ENCODE data around the gene DDX25. TPM values are rescaled to one million over a fixed set of nuclear protein-coding genes. Genes with fewer than 3 reads are reported as not detected.

The DDX25 gene
- total and polyA plus RNA-seq, 4 donors, result 0.14 to 0.37 (median 0.17) TPM

GRCh38 chr11:125926682-125927081 is 22.4 kb downstream of the DDX25 start:
- TF ChIP-seq CTCF (IDR thresholded peaks at IDR 0.05; ENCODE audit: control extremely low read depth, extremely low read depth), result no peak
- Histone ChIP-seq H3K9me3 (ENCODE audit: control insufficient read depth in 4 of 4, insufficient read depth in 3 of 4, low read length in 3 of 4) (no peaks in the 10 kb centered on the region), H3K36me3 (ENCODE audit: control insufficient read depth in 4 of 4, insufficient read depth in 4 of 4, low read length in 4 of 4) (no peaks in the 10 kb centered on the region), H3K9ac (ENCODE audit: insufficient read depth in 1 of 2, low read length in 2 of 2) (no peak overlapping the region), H3K27me3 (ENCODE audit: control insufficient read depth in 3 of 3, insufficient read depth in 3 of 3, low read length in 2 of 3) (no peaks in the 10 kb centered on the region), H3K4me1 (ENCODE audit: control insufficient read depth in 5 of 5, insufficient read depth in 5 of 5, low read length in 5 of 5) (peaks cover 0 to 10% (median 0%) of the 10 kb centered on the region in 5 donors), H3K27ac (ENCODE audit: low read depth in 1 of 2, low read length in 1 of 2) (no peak overlapping the region), H3K4me3 (no peak overlapping the region)
- ATAC-seq (ENCODE audit: insufficient read depth, low FRiP score), result no peak
- 91 to 92% methylated on average over 12 of the region's 12 CpGs for WGBS, 2 donors
- no peak for DNase-seq

DNA sequence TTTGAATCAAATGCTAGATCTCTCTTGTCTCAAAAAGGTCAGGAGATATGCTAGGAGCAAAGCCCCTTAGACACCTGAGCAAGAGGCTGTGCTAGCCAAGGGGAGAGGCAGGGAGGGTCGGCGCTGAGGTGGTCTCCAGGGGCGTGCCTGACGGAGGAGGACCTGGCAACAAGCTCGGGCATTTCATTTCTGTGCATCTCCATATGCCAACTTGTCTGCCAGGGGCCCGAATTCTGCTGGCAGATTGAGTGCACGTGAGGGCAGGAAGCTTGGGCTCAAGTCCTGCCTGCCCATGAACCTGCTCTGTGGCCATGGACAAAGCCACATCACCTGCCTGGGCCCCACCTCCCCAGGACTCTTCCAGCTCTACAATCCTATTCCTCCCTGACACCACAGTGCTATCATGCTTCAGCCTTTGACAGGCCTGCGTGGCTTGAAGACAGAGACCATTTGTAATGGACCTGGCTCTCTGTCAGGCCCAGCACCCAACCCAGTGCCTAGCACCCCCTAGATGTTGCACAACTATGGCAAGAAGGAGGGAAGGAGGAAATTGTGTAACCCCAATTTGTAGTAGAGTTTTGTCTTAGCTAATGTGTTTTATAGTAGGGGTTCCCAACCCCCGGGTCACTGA is 25.3 kb downstream of the DDX25 start:
- H3K36me3 ChIP-seq (ENCODE audit: control insufficient read depth in 4 of 4, insufficient read depth in 4 of 4, low read length in 4 of 4), result no peaks in the 10 kb centered on the region
- H3K9me3 ChIP-seq (ENCODE audit: control insufficient read depth in 4 of 4, insufficient read depth in 3 of 4, low read length in 3 of 4), result no peaks in the 10 kb centered on the region
- no peak overlapping the region for H3K4me3 ChIP-seq
- H3K27ac ChIP-seq (ENCODE audit: low read depth in 1 of 2, low read length in 1 of 2), result no peak overlapping the region
- peaks cover 0 to 11% (median 0%) of the 10 kb centered on the region in 5 donors for H3K4me1 ChIP-seq (ENCODE audit: control insufficient read depth in 5 of 5, insufficient read depth in 5 of 5, low read length in 5 of 5)
- WGBS, 2 donors, result 78 to 81% methylated on average over 9 of the region's 9 CpGs
- DNase-seq (no peak), ATAC-seq (ENCODE audit: insufficient read depth, low FRiP score) (no peak)
- H3K9ac ChIP-seq (ENCODE audit: insufficient read depth in 1 of 2, low read length in 2 of 2), result no peak overlapping the region
- TF ChIP-seq CTCF (IDR thresholded peaks at IDR 0.05; ENCODE audit: control extremely low read depth, extremely low read depth), result no peak
- no peaks in the 10 kb centered on the region for H3K27me3 ChIP-seq (ENCODE audit: control insufficient read depth in 3 of 3, insufficient read depth in 3 of 3, low read length in 2 of 3)

DNA sequence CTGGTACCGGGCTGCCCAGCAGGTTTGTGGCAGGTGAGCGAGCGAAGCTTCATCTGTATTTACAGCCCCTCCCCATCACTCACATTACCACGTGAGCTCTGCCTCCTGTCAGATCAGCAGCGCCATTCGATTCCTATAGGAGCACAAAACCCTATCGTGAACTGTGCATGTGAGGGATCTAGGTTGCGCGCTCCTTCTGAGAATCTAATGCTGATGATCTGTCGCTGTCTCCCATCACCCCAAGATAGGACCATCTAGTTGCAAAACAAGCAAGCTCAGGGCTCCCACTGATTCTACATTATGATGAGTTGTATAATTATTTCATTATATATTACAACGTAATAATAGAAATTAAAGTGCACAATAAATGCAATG is 25.8 kb downstream of the DDX25 start:
- ATAC-seq (ENCODE audit: insufficient read depth, low FRiP score), result no peak
- 85% methylated on average over 11 of the region's 11 CpGs for WGBS, 2 donors
- peaks cover 0 to 12% (median 0%) of the 10 kb centered on the region in 5 donors for H3K4me1 ChIP-seq (ENCODE audit: control insufficient read depth in 5 of 5, insufficient read depth in 5 of 5, low read length in 5 of 5)

More for the DNA sequence above, 25.8 kb downstream of the DDX25 start:
- TF ChIP-seq CTCF (IDR thresholded peaks at IDR 0.05; ENCODE audit: control extremely low read depth, extremely low read depth), result no peak
- Histone ChIP-seq H3K9ac (ENCODE audit: insufficient read depth in 1 of 2, low read length in 2 of 2) (no peak overlapping the region), H3K36me3 (ENCODE audit: control insufficient read depth in 4 of 4, insufficient read depth in 4 of 4, low read length in 4 of 4) (no peaks in the 10 kb centered on the region), H3K9me3 (ENCODE audit: control insufficient read depth in 4 of 4, insufficient read depth in 3 of 4, low read length in 3 of 4) (no peaks in the 10 kb centered on the region), H3K4me3 (no peak overlapping the region), H3K27me3 (ENCODE audit: control insufficient read depth in 3 of 3, insufficient read depth in 3 of 3, low read length in 2 of 3) (no peaks in the 10 kb centered on the region), H3K27ac (ENCODE audit: low read depth in 1 of 2, low read length in 1 of 2) (no peak overlapping the region)
- no peak for DNase-seq
